GM12875 (cell line): ENCODE measurements around the gene R3HDM1.
"Not testable (repeated sequence)": the region's sequence is repeated elsewhere in the genome, so short reads cannot be mapped to it uniquely, and the experiment has no call there.

Experiments used
- H3K4me3 ChIP-seq: one replicate; pipeline ENCODE4 v1.5.1; 2011; ENCODE audit warnings: low read depth, low read length, control low read depth
- CTCF ChIP-seq: IDR thresholded peaks from 2 replicates; pipeline ENCODE4 v1.5.1; 2011; ENCODE audit warnings: low read depth, mild to moderate bottlenecking, control low read depth, inconsistent platforms, low read length, moderate library complexity, borderline replicate concordance; ENCODE audit not compliant: insufficient read depth

R3HDM1 gene

GRCh38 chr2:135638825-135639224 lies 107.5 kb downstream of the R3HDM1 start:
- no peak overlapping the region for H3K4me3 ChIP-seq
- TF ChIP-seq CTCF = no peak

GRCh38 chr2:135641156-135642068 lies 110.1 kb downstream of the R3HDM1 start:
- no peak overlapping the region for H3K4me3 ChIP-seq

GRCh38 chr2:135647836-135648579 lies 116.7 kb downstream of the R3HDM1 start:
- no peak for TF ChIP-seq CTCF
- no peak overlapping the region for H3K4me3 ChIP-seq

More at GRCh38 chr2:135641156-135642068, 110.1 kb downstream of the R3HDM1 start:
- TF ChIP-seq CTCF = no peak

- TF ChIP-seq CTCF = no peak
- no peak overlapping the region for H3K4me3 ChIP-seq
Observed at GRCh38 chr2:135650721-135651120, 119.4 kb downstream of the R3HDM1 start.

GRCh38 chr2:135651717-135652116 lies 120.4 kb downstream of the R3HDM1 start:
- TF ChIP-seq CTCF = no peak

GRCh38 chr2:135654239-135654638 lies 123.0 kb downstream of the R3HDM1 start:
- H3K4me3 ChIP-seq = not testable (repeated sequence)

More at GRCh38 chr2:135651717-135652116, 120.4 kb downstream of the R3HDM1 start:
- H3K4me3 ChIP-seq = no peak overlapping the region

GRCh38 chr2:135657806-135658582 lies 126.7 kb downstream of the R3HDM1 start:
- H3K4me3 ChIP-seq = no peak overlapping the region
- TF ChIP-seq CTCF = no peak
